BLaER1 treated with 17β-estradiol and CSF1 and Interleukin-3, amounts not matched to agents 10 nM and 100 nM (cell line): Measurements from ENCODE around the gene LITAF.
"Not testable (repeated sequence)": the region's sequence is repeated elsewhere in the genome, so short reads cannot be mapped to it uniquely, and the experiment has no call there.

ENCODE experiments used
- H3K27ac ChIP-seq, 11 experiments: shearing (Covaris generic); formaldehyde crosslinking; 2 replicates each; pipeline ENCODE4 v1.8.1; 2022
- H3K27me3 ChIP-seq, 11 experiments: shearing (Covaris generic); formaldehyde crosslinking; 2 replicates each; pipeline ENCODE4 v1.8.1; 2022
- H3K36me3 ChIP-seq, 11 experiments: shearing (Covaris generic); formaldehyde crosslinking; 2 replicates each; pipeline ENCODE4 v1.8.1; 2022
- H3K4me1 ChIP-seq, 10 experiments: shearing (Covaris generic); formaldehyde crosslinking; 2 replicates each; pipeline ENCODE4 v1.8.1; 2022
- H3K4me2 ChIP-seq, 11 experiments: shearing (Covaris generic); formaldehyde crosslinking; 2 replicates each; pipeline ENCODE4 v1.8.1; 2022
- H3K4me3 ChIP-seq, 10 experiments: shearing (Covaris generic); formaldehyde crosslinking; 2 replicates each; pipeline ENCODE4 v1.8.1; 2022
- H3K9ac ChIP-seq, 11 experiments: shearing (Covaris generic); formaldehyde crosslinking; 2 replicates each; pipeline ENCODE4 v1.8.1; 2022
- H3K9me3 ChIP-seq, 11 experiments: shearing (Covaris generic); formaldehyde crosslinking; replicated peaks in 1 of 11; 2 replicates each; pipeline ENCODE4 v1.8.1; 2022
- H4K20me1 ChIP-seq, 11 experiments: shearing (Covaris generic); formaldehyde crosslinking; 2 replicates each; pipeline ENCODE4 v1.8.1; 2022
- Cebpa-rat ChIP-seq, 11 experiments: shearing (Covaris generic); IDR thresholded peaks; 2 replicates each; pipeline ENCODE4 v1.8.1; 2022

LITAF gene

GRCh38 chr16:11521055-11521454 is 65.7 kb downstream of the LITAF start:
- no peaks in the 10 kb centered on the region for H3K27me3 ChIP-seq
- no peak for TF ChIP-seq Cebpa-rat (IDR thresholded peaks at IDR 0.05)
- H3K36me3 ChIP-seq, result 0 out of 22 replicates have a peak, but pooled peaks cover 0 to 9% (median 0%) of the 10 kb centered on the region in 11 experiments
- no peak overlapping the region for H3K9ac ChIP-seq
- H3K9me3 ChIP-seq, result peaks cover 16 to 34% (median 24%) of the 10 kb centered on the region in 11 experiments
- H4K20me1 ChIP-seq, result no peaks in the 10 kb centered on the region
- no peak overlapping the region for H3K27ac ChIP-seq
- no peak overlapping the region for H3K4me2 ChIP-seq
- H3K4me3 ChIP-seq, result no peak overlapping the region
- peaks cover 9 to 47% (median 29%) of the 10 kb centered on the region in 10 experiments for H3K4me1 ChIP-seq

- Histone ChIP-seq H3K27ac (no peak overlapping the region), H3K4me3 (no peak overlapping the region), H3K4me1 (peaks cover 9 to 47% (median 29%) of the 10 kb centered on the region in 10 experiments), H3K9me3 (peaks cover 16 to 34% (median 24%) of the 10 kb centered on the region in 11 experiments), H3K36me3 (0 out of 22 replicates have a peak, but pooled peaks cover 0 to 9% (median 0%) of the 10 kb centered on the region in 11 experiments), H3K27me3 (no peaks in the 10 kb centered on the region), H3K9ac (no peak overlapping the region), H3K4me2 (no peak overlapping the region), H4K20me1 (no peaks in the 10 kb centered on the region)
- TF ChIP-seq Cebpa-rat (IDR thresholded peaks at IDR 0.05), result no peak
Measured at GRCh38 chr16:11520442-11520841, 66.3 kb downstream of the LITAF start.

- Histone ChIP-seq H3K9ac (0 out of 22 replicates have a peak overlapping the region, but pooled peaks of 1 of the 11 experiments have one; percentile 7), H3K27ac (peak overlapping the region in 2 of 11 experiments; percentile 5 to 29; a peak in 3 of 22 replicates), H3K4me3 (no peak overlapping the region), H4K20me1 (no peaks in the 10 kb centered on the region), H3K4me2 (peak overlapping the region; percentile 38 to 66 (median 50); a peak in 21 of 22 replicates), H3K36me3 (0 out of 22 replicates have a peak, but pooled peaks cover 0 to 9% (median 0%) of the 10 kb centered on the region in 11 experiments), H3K9me3 (peaks cover 16 to 34% (median 24%) of the 10 kb centered on the region in 11 experiments), H3K4me1 (peaks cover 9 to 37% (median 24%) of the 10 kb centered on the region in 10 experiments), H3K27me3 (no peaks in the 10 kb centered on the region)
- TF ChIP-seq Cebpa-rat (IDR thresholded peaks at IDR 0.05), result no peak
Measured at GRCh38 chr16:11517961-11518360, 68.8 kb downstream of the LITAF start.

GRCh38 chr16:11515540-11516430 is 70.9 kb downstream of the LITAF start:
- Histone ChIP-seq H3K4me1 (peaks cover 9 to 26% (median 16%) of the 10 kb centered on the region in 10 experiments), H3K27ac (no peak overlapping the region), H3K4me3 (no peak overlapping the region), H3K27me3 (no peaks in the 10 kb centered on the region), H3K4me2 (no peak overlapping the region), H3K9ac (no peak overlapping the region), H3K9me3 (peaks cover 4 to 18% (median 10%) of the 10 kb centered on the region in 11 experiments; a peak in 21 of 22 replicates), H3K36me3 (no peaks in the 10 kb centered on the region), H4K20me1 (no peaks in the 10 kb centered on the region)
- TF ChIP-seq Cebpa-rat (IDR thresholded peaks at IDR 0.05), result no peak

- no peak for TF ChIP-seq Cebpa-rat (IDR thresholded peaks at IDR 0.05)
- Histone ChIP-seq H3K36me3 (no peaks in the 10 kb centered on the region), H3K27me3 (0 out of 22 replicates have a peak, but pooled peaks cover 0 to 4% (median 0%) of the 10 kb centered on the region in 11 experiments), H4K20me1 (no peaks in the 10 kb centered on the region), H3K4me2 (no peak overlapping the region), H3K9ac (no peak overlapping the region), H3K4me3 (no peak overlapping the region), H3K4me1 (peaks cover 9 to 41% (median 27%) of the 10 kb centered on the region in 10 experiments), H3K9me3 (0 out of 22 replicates have a peak, but pooled peaks cover 0 to 4% (median 0%) of the 10 kb centered on the region in 11 experiments), H3K27ac (no peak overlapping the region)
Measured at GRCh38 chr16:11514283-11514682, 72.4 kb downstream of the LITAF start.

GRCh38 chr16:11513366-11513765 is 73.4 kb downstream of the LITAF start:
- H3K9me3 ChIP-seq, H3K27me3 ChIP-seq, H3K36me3 ChIP-seq, H3K4me3 ChIP-seq, H3K4me2 ChIP-seq, H3K9ac ChIP-seq, H4K20me1 ChIP-seq, H3K27ac ChIP-seq: not testable (repeated sequence)
- H3K4me1 ChIP-seq, result peaks cover 10 to 50% (median 36%) of the 10 kb centered on the region in 10 experiments

- no peak overlapping the region for H3K9ac ChIP-seq
- H3K4me1 ChIP-seq, result peaks cover 5 to 50% (median 39%) of the 10 kb centered on the region in 10 experiments
- no peaks in the 10 kb centered on the region for H3K9me3 ChIP-seq
- no peak overlapping the region for H3K4me2 ChIP-seq
- no peaks in the 10 kb centered on the region for H3K36me3 ChIP-seq
- H4K20me1 ChIP-seq, result no peaks in the 10 kb centered on the region
- H3K27ac ChIP-seq, result no peak overlapping the region
- TF ChIP-seq Cebpa-rat (IDR thresholded peaks at IDR 0.05), result no peak
- no peak overlapping the region for H3K4me3 ChIP-seq
- 0 out of 22 replicates have a peak, but pooled peaks cover 0 to 4% (median 0%) of the 10 kb centered on the region in 11 experiments for H3K27me3 ChIP-seq
Measured at GRCh38 chr16:11511801-11512200, 74.9 kb downstream of the LITAF start.

GRCh38 chr16:11511328-11511727 is 75.4 kb downstream of the LITAF start:
- no peak overlapping the region for H3K9ac ChIP-seq
- H3K4me3 ChIP-seq, result no peak overlapping the region
- no peak overlapping the region for H3K27ac ChIP-seq
- TF ChIP-seq Cebpa-rat (IDR thresholded peaks at IDR 0.05), result no peak
- H4K20me1 ChIP-seq, result no peaks in the 10 kb centered on the region
- H3K36me3 ChIP-seq, result no peaks in the 10 kb centered on the region
- H3K9me3 ChIP-seq, result no peaks in the 10 kb centered on the region
- peaks cover 9 to 50% (median 44%) of the 10 kb centered on the region in 10 experiments for H3K4me1 ChIP-seq
- 0 out of 22 replicates have a peak, but pooled peaks cover 0 to 4% (median 0%) of the 10 kb centered on the region in 11 experiments for H3K27me3 ChIP-seq
- no peak overlapping the region for H3K4me2 ChIP-seq
